ENCODE data around the gene MACO1.
"Not testable (repeated sequence)": the region's sequence is repeated elsewhere in the genome, so short reads cannot be mapped to it uniquely, and the experiment has no call there.

The MACO1 gene

DNA sequence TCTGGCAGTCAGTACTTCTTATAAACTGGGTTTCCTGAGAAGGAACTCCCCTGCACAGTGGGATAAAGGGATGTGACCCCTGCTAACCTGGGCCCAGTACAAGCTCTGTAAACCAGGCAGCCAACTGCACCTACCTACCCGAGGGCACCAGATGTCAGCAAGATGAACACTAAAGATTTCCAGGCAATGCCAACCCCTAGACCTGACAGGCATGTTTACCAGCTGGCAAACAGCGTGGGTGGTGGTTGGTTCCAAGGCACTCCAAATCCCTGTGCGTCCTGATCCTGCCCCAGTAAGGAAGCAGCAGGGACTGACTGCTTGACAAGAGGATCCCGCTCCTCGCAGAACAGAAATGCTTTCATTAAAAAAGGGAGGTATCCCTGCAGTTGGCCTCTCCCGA lies 7.5 kb upstream of the MACO1 start:
- DNase-seq, result not testable (repeated sequence)

DNA sequence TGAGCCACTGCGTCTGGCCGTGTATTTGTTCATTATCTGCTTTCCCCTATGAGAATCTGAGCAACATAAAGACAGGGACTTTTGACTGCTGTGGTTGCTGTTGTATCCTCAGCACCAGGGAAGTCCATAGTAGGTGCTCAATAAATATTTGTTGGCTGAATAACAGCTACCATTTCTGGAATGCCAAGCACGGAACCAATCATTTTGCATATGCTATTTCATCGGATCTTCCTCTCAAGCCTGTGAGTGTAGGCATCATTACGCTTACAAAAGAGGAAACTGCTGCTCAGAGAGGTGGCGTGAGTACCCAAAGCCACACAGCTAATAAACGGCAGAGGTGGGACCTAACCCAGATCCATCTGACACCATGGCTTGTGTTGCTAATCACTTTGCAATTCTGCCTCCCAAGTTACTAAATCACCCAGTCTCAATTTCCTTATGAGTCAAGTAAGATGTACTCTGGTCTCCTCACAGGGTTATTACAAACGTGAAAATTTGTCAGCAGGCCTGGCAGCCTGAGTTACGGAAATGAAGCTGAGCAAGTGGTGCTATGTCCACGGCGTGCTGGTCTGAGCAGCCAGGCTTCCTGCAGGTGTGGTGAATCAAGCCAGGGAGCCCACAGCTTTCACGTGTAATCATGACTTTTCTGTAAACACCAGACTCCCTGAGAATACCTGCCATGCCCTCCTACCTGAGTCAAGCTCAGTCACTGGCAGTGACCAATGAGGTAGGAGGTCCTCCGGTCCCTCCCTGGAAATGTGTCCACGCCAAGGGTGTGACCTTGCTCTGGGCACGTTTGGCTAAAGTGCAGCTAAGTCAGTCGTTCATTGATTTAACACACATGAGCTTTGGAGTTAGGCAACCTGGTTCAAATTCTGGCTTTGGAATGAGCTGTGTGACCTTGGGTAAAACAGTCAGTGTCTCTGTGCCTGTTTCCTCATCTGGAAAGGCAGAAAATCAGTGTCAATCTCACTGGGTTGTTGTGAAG lies 5.3 kb upstream of the MACO1 start:
- DNase-seq, result peak; percentile 24

DNA sequence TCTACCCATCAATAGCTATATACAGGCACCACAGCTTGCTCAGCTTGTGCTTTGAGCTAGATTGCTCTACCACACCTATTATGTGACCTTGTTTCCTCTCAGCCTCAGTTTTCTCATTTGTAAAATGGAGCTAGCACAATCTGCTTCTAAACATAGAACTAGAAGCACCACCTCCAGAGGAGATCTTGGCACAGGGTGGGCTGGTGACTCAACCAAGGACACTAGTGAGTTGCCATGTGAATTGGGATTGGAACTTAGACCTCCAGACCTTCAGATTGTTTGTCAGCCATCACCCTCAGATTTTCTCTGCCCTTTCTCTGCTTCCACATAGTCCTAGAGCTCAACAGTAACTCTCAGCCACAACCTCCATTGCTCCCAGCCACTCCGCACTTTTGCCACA lies 3.0 kb upstream of the MACO1 start:
- DNase-seq, result no peak

DNA sequence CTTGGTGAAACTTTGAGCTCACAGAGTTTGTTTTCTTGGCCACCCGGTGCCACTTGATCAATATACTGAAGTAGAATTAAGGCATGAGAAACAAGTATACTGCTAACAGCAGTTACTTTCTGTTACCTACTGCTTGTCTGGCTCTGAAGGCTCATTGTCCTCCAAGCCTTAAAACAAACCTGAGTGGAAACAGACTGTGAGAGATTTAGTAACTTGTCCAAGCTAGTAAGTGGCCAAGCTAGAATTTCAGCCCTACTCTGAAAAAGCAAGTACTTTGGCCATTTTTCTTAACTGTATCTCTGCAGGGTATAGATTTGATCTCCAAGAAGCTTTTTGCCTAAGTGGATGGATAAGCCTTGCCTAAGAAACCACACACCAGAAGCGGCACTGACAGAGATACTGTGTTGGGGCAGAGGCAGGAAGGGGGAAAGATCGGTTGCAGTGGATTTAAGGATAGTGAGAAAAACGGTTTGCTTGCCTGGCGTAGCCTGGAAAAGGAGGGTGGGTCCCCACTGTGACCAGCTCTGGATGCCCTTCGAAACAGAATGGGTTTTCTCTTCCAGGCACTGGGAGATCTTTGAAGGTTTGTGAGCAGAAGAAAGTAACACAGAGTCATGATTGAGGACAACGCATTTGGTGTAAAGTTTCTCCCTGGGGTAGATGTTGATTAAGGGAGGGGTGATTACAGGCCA lies 2.1 kb upstream of the MACO1 start:
- no peak for DNase-seq

DNA sequence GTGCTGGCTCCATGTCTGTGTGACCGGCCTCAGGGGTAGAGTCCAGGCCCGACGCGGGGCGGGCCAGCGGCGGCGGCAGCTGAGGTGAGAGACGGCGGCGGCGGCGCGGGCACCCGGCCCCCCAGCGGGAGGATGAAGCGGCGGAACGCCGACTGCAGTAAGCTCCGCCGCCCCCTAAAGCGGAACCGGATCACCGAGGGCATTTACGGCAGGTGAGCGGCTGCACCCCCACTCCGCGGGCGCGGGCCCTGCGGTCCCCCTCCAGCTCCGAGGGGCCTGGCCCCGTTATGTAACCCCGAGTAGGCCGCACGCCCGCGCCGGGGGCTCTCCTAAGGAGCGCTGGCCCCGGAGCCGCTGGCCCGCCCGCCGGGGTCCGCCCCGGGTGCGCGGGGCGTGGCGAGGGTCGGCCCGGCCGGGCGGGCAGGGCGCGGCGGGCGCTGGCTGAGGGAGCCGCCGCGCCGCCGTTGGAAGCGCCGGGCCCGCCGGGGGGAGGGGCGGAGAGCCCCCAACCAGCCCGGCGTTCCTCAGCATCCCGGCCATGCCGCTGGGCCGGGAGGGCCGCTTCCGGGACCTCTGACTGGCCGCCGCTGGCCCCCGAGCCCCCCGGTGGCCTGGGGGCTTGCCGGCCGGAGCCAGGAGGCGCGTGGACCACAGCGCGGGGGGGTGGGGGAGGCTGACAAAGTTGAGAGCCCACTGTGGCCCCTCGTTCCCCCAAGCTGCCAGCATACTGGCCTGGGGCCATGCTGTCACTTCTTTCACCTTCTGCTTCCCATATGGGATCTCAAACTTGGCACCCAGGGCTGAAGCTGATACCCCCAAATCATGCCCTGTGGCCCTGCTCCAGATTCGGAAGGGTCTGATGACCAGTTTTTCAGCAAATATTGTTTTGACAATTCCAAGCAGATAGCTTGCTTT lies 527 bp downstream of the MACO1 start:
- no peak for DNase-seq

DNA sequence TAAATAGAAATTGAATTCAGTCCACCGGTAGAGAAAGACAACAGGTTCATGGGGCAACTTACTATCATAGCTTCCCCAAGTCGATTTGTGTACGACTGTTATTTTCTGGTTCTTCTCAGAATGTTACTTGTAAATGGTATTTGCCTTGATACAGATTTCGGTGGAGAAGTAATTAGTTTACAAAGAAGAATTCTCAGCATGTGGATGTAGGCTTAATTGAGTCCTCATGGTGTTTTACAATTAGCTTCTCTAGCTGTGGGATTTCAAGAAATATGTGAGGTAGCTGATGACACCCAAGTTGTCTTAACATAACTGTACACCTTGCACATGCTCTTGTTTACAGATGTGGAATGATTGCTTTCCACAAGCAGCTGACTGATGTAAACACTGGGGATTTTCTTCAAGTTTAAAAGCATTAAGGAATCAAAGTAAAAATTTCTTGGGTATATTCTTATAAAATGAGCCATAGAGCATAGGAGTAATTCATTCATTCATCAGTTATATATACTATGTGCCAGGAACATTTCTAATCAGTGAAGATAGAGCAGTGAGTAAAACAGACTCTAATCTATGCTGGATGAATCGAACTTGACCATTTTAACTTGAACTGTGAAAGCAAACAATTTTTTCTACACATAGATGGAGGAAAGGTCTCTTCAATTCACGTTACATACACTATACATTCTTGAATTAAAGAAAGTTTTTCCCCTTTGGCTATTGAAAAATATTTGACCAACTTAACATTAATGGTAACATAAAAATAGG lies 1.4 kb downstream of the MACO1 start:
- peak; percentile 27 for DNase-seq

DNA sequence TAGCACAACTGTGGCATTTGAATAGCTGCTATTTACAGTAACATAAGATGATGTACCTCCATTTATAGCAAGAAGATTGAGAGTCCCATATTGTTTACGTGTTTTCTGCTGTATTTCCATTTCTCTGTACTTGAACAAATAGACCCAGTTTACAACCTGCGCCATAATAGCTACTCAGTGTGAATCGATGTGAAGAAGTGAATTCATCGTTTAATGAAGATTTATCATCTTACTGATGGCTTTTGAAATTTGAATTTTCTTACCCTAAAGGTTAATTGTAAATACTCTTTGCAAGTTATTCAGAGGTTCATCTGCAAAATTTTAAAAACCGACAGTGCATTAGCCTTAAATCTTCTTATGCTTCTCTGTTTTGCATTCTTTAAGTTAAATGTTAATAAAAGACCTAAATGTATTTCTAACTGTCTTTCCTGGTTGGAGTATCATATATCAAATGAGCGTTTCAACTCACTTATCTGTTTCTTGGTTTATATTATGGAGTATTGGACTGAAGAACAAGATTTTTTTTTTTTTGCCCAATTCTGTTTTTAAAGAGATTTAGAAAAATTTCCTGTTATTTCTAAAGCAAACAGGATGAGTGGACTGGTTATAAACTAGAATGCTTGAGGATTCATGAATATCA lies 2.2 kb downstream of the MACO1 start:
- DNase-seq, result no peak

DNA sequence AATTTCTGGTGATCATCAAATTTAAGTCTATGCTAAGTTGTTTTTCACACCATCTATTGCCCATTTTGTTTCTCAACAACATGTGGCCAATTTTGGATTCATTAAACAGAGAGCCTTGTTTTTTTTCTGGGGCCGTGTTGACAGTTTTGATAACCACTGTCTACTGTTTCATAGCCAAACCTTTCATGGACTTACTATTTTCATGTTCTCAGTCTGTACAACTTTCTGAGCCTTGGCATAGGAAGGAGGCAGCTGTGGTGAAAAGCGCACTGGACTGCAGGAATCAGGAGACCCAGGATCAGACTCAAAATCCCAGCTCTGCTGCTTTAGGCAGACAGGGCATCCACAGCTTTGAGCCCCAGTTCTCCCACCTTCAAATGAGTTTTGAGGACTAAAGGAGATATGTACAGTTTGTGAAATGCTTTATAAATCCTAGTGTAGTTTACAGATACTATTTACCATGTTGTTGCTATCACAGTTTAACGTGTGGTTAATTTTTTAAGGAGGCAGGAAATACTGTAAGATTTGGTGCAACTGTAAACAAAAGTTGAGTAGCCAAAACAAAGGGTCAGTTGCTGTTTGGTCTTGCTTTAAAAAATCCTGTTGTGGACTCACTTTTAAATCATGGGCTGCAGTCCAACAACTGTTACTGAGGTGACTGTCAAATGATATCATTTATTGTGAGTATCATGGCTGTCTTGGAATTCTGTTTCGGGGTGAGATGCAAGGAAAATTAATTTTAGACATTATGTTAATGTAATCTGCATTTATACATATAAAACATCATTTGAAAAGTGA lies 2.9 kb downstream of the MACO1 start:
- DNase-seq, result no peak

DNA sequence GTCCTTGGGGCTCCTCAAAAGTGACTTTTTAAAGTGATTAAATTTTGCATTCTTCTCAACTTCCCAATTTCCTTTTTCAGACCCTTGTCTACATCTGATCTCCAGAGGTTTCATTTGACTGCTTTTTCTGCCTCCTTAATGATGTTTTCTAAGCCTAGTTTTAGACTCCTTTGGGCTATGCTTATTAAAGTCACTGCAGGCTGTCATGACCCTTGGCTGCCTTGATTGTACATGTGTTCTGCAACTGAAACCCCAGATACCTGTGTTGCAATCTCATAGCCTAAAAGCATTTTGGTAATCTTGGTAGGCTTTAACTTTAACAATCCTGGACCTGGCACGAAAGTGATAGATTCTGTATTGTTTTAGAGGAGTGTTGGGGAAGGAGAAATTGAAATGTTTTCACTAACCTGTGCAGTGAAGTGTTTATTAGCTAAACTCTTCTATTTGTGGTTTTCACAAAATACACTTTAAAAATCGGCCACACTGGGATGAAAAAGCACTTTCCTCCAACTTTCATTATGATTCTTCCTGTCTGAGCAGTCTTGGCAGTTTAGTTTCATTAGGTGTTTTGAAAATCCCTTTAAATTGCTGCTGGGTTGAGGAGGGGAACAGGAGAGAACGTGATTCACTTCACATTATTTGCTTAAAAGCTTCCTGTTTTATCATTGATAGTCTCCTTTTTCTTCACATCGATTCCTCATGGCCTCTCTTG lies 4.9 kb downstream of the MACO1 start:
- no peak for DNase-seq

DNA sequence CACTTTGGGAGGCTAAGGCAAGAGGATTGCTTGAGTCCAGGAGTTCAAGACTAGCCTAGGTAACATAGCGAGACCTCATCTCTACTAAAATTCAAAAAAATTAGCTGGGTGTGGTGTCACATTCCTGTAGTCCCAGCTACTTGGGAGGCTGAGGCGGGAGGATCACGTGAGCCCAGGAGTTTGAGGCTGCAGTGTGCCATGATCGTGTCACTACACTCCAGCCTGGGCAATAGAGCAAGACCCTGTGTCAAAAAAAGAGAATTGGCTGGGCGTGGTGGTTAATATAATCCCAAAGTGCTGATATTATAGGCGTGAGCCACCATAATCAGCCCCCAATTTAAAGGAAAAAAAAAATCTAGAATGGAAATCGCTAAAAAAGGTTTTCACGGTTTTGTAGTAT lies 7.0 kb downstream of the MACO1 start:
- no peak for DNase-seq

DNA sequence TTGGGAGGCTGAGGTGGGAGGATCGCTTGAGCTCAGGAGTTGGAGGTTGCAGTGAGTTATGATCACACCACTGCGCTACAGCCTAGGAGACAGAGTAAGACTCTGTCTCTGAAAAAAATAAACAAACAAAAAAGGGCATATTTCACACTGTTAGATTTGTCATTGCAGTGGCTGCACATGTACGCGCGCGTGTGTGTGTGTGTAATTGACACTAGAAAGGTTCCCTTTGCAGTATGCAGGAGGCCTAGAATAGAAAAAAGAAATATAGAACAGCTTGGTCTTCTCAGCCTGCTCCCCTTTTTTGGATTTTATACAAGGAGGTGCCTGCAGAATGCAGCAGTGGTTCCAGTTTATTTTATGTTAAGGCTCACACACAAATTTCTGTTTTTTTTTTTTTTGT lies 8.6 kb downstream of the MACO1 start:
- no peak for DNase-seq

DNA sequence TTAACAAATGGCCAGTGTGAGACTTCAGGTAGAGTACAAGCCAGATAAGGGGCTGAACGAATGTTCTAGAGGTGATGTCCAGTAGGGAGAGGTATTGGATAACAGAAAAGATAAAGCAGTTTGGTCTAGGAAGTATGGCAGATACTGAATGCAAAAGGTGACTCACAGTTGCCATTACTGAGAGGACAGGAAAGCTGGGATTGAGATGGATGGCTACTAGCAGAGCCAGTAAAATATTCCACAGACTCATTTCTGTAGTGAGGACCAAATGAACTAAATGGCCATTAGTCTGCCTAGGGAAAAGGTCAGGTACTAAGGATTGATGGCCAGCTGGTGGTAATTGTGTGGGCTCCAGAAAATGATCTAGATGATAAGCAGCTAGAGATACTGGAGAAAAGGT lies 11.5 kb downstream of the MACO1 start:
- DNase-seq, result peak; percentile 38

DNA sequence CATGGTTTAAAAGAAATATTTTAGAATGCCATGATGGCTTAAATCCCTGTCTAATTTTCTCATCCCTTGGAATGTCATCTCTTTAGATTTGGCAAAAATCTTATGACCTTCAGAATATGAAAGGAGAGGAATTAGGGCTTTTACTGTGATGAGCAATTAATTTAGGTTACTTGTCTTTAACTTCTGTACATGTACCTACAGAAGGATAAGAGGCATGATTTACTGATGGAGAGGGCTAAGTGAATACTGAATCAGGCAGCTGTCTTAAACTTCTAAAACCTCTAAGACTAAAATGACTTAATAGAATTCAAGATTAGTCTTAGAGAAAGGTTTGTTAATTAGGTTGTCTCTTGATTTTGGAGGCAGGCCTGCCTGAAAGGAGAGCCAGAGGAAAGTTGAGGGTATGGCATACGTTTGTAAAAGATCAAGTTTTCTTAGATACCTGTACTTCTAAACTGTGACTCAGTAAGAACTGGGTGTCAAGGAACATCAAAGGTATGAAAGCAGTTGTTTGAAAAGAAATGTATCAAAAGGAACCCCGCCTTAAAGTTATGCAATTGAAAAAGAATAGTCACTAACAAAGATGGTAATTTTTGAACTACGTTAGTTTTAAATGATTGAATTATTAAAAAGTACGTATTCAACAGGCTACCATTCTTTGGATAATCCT lies 12.5 kb downstream of the MACO1 start:
- DNase-seq, result no peak

DNA sequence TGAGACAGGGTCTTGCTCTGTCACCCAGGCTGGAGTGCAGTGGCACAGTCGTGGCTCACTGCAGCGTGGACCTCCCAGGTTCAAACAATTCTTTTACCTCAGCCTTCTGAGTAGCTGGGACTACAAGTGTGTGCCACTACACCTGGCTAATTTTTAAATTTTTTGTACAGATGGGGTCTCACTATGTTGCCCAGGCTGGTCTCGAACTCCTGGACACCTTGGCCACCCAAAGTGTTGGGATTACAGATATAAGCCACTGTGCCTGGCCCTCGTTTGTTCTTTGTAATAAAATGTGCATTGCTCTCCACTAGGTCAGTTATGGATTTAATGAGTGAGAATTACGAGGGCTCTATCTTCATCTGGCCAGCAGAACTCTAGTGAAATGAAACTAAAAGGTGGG lies 13.9 kb downstream of the MACO1 start:
- DNase-seq, result not testable (repeated sequence)

DNA sequence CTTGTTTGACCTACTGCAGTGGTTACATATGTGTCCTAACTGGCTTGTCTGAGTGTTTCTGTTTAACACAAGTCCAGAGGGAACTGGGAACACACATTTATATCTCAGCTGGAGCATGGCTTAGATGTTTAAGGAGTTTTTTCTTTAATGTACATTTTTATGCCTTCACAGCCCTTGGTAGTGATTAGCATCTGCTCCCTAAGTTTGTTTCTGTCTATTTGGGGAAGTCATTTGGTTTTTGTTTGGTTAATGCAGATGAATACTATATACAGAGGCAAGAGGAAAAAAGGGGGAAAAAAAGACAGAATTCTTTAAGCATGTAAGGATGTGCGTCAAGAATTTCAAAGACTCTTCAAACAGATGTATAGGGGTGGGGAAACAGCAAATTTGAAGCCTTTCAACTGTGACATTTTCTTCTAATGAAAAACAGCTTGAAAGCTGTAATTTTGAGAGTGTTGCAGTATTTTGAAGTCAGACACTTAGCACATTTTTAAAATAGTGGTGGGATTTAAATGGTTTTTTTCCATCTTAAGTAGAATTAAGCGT lies 15.4 kb downstream of the MACO1 start:
- peak; percentile 61 for DNase-seq

DNA sequence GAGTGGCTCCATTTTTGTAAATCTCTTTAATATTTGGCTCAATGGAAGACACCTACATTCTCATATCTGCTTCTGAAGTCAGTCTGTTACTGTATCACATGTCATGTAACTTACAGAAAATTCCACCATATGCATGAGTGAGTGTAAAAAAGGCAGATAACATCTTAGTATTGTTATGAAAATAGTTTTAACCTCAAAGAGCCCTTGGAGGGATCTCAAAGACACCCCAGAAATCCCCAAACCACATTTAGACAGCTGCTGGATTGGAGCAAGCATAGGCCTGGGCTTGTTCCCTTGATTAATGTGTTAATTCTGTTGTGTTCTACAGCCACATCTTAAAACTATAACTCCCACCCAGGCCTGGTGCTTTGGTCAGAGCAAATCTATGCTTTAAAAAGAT lies 16.9 kb downstream of the MACO1 start:
- DNase-seq, result peak; percentile 24

DNA sequence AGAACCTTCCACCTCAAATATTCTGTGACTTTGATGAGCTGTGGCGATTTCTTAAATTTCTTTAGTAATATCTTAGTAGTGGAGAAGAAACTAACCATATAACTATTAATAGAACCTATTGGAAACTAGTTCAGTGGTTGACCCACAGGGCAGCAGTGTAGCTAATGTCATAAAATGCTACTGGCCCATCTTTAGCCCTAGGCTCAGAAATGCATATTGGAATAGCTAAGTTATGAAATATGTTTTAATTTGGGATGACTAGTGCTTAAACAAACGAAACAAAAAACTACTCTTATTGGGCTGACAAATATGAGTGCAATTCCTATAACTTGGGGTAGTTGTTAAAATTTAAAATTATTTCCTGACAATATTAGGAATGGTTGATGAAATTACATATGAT lies 20.2 kb downstream of the MACO1 start:
- no peak for DNase-seq

DNA sequence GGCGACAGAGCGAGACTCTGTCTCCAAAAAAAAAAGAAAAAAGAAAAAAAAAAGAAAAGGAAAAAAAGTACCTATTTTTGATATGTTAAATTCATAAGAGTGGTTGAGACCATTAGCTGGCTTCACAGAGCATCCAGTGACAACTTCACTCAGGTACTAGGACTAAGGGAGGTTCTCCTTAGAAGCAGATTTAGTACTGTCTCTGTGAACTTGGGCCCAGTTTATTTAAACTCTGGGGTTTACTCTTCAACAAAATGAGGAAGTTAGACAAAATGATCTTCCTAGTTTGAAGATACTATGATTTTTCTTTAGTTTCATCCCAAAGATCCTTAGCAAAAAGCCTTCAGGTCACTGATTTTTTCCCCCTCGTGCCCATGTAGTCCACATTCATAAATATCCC lies 21.2 kb downstream of the MACO1 start:
- no peak for DNase-seq

DNA sequence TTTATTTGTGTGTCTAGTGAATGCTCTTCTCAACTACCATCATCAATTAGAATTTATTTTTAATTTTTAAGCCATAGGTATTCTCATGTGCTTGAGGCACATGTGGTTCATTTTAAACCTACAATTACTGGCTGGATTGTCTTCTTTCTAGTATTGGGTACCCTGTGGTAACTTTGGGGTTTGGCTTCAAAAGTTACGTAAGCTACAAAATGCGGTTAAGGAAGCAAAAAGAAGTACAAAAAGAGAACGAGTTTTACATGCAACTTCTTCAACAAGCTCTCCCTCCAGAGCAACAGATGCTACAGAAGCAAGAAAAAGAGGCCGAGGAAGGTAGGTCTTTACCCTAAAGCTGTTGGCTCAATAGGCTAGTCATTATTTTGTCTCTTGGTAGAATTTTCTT lies 25.8 kb downstream of the MACO1 start:
- no peak for DNase-seq
